Measurements from ENCODE around the gene OXCT1. TPM values are rescaled to one million over a fixed set of nuclear protein-coding genes. Genes with fewer than 3 reads are reported as not detected.

The OXCT1 gene
- total and polyA plus RNA-seq, 2 of the 8 experiments (the other 6 are each of a cell fraction or from before 2014, with no cell fraction given), result 10.1 to 28.2 TPM

DNA sequence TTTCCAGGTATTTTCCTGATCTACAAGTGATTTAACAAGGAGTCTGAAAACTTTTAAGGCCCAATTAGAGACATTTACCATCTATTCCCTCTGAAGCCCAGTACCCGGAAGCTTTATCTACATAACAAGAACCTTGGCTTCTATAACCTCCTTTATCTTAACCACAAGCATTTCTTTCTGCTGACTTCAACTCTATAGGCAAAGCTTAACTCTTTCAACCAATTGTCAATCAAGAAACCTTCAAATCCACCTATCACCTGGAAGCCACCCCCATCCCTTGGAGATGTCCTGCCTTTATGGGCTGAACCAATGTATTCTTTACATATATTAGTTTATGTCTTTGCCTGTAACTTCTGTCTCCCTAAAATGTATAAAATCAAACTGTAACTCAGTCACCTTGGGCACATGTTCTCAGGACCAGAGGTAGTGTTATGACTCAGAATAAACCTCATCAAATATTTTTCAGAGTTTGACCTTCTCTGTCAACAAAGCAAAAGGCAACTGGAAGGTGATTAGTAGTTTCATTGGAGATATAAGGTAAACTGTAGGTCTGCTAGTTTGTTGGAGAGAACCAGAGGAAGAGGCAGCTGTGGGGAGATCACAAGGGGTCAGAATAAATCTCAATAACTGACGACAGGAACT is 21.0 kb upstream of the OXCT1 start:
- H3K23ac ChIP-seq (ENCODE audit: insufficient read length), result no peak overlapping the region
- ChIA-PET CTCF (ENCODE audit: partially characterized antibody) (no interaction called here), POLR2A (ENCODE audit: partially characterized antibody) (interaction anchor here (1.3 to 1.4 kb wide), 2 partner anchors 13 kb away, joined by 3 to 4 read pairs; partner anchors contain the start of gene RIMOC1)
- no peak overlapping the region for H3K56ac ChIP-seq (replicated peaks; ENCODE audit: insufficient read length, low read depth, low read length)
- no peaks in the 10 kb centered on the region for H3K4me1 ChIP-seq (replicated peaks in 1 of 4; ENCODE audit: control insufficient read depth in 3 of 4, insufficient read depth in 4 of 4, low read length in 3 of 4)
- no peaks in the 10 kb centered on the region for H3K36me3 ChIP-seq (ENCODE audit: control insufficient read depth in 2 of 4, insufficient read depth in 4 of 4, low read length in 3 of 4)
- 0 out of 4 replicates have a peak, but pooled peaks cover 2 to 7% of the 10 kb centered on the region in 2 experiments for H3K9me3 ChIP-seq (ENCODE audit: insufficient read depth in 2 of 2, low read depth in 1 of 2, low read length in 1 of 2)
- H3K27ac ChIP-seq (ENCODE audit: low read depth, low read length), result no peak overlapping the region
- H3K4me2 ChIP-seq (ENCODE audit: insufficient read depth in 1 of 2, low read depth in 2 of 2, low read length in 2 of 2), result no peak overlapping the region
- DNase-seq (ENCODE audit: low read depth in 1 of 2, low spot score in 2 of 2) (no peak), FAIRE-seq (no peak)
- no peak overlapping the region for H4K8ac ChIP-seq (ENCODE audit: extremely low read depth, insufficient read depth, low read length)
- H4K5ac ChIP-seq (ENCODE audit: insufficient read length, low read depth, low read length), result no peak overlapping the region
- H2BK5ac ChIP-seq (ENCODE audit: low read depth, low read length), result no peak overlapping the region
- H3K9ac ChIP-seq (replicated peaks in 1 of 4; ENCODE audit: extremely low read depth in 1 of 4, low read depth in 3 of 4, low read length in 3 of 4), result no peak overlapping the region
- no peaks in the 10 kb centered on the region for H4K20me1 ChIP-seq (replicated peaks in 1 of 2; ENCODE audit: control insufficient read depth in 1 of 2, insufficient read depth in 2 of 2, low read length in 2 of 2)
- H3K79me1 ChIP-seq (ENCODE audit: low read depth, low read length), result no peaks in the 10 kb centered on the region
- H2BK20ac ChIP-seq (ENCODE audit: low read length), result no peak overlapping the region
- H2AFZ ChIP-seq (ENCODE audit: low read length), result no peak overlapping the region
- H2BK120ac ChIP-seq (replicated peaks; ENCODE audit: low read depth, low read length), result no peak overlapping the region
- no peaks in the 10 kb centered on the region for H3K23me2 ChIP-seq (ENCODE audit: low read depth, low read length)
- no peaks in the 10 kb centered on the region for H3K79me2 ChIP-seq (ENCODE audit: control insufficient read depth in 1 of 2, insufficient read depth in 2 of 2, low read length in 2 of 2)
- H2BK12ac ChIP-seq (ENCODE audit: low read depth, low read length), result no peak overlapping the region
- H3K27me3 ChIP-seq (replicated peaks in 1 of 4; ENCODE audit: control insufficient read depth in 3 of 4, extremely low read depth in 1 of 4, insufficient read depth in 3 of 4, low read length in 3 of 4), result no peaks in the 10 kb centered on the region
- WGBS, 2 experiments (ENCODE audit: extremely low coverage in 1 of 2, insufficient coverage in 1 of 2, insufficient read length in 1 of 2, insufficient replicate concordance in 2 of 2, low coverage in 1 of 2, low lambda C conversion rate in 2 of 2, missing lambda C conversion rate in 1 of 2), result 95% methylated on average over 2 of the region's 2 CpGs; no CpG with 5 or more reads in 1 of the 2 experiments
- no peak overlapping the region for H2AK5ac ChIP-seq (ENCODE audit: low read depth, low read length)
- H2BK15ac ChIP-seq (ENCODE audit: low read length), result no peak overlapping the region
- H3K4me3 ChIP-seq (ENCODE audit: extremely low read depth in 1 of 4, insufficient read depth in 2 of 4, low read depth in 3 of 4, low read length in 4 of 4), result no peak overlapping the region
- no peak overlapping the region for H4K91ac ChIP-seq (replicated peaks; ENCODE audit: insufficient read length, low read length)
- no peak overlapping the region for H3K4ac ChIP-seq (replicated peaks; ENCODE audit: insufficient read length, low read depth, low read length)
- H3K18ac ChIP-seq (ENCODE audit: extremely low read depth, low read length), result no peak overlapping the region
- H3K14ac ChIP-seq (ENCODE audit: insufficient read length), result no peak overlapping the region
- TF ChIP-seq HDAC2 (IDR thresholded peaks at IDR 0.05; ENCODE audit: borderline replicate concordance in 1 of 2, low read depth in 2 of 2, low read length in 2 of 2), result no peak
- no peak for TF ChIP-seq KDM4A (IDR thresholded peaks at IDR 0.05; ENCODE audit: low read depth, low read length, severe bottlenecking)
- TF ChIP-seq TAF7 (optimal IDR thresholded peaks at IDR 0.05; ENCODE audit: borderline replicate concordance, low read depth, low read length), result no peak
- TF ChIP-seq TBP (IDR thresholded peaks at IDR 0.05; ENCODE audit: low read depth, low read length), result no peak
- no peak for TF ChIP-seq SUZ12 (IDR thresholded peaks at IDR 0.05; ENCODE audit: low read length)
- no peak for TF ChIP-seq BCL11A (IDR thresholded peaks at IDR 0.05; ENCODE audit: low read depth in 2 of 2, low read length in 2 of 2)
- no peak for TF ChIP-seq YY1 (IDR thresholded peaks at IDR 0.05; ENCODE audit: low read depth, low read length)

All from H1 (cell line).